HL-60 (cell line): ENCODE measurements around the gene FSTL4.
A peak's percentile ranks its signal among the peaks of the same experiment; 100 is the strongest.

Experiments used
- DNase-seq, 2 experiments: peaks; one replicate each; pipeline ENCODE4 v3.0.0-alpha.2; 2010 to 2020; ENCODE audit warnings: low read depth in 1 of 2, low spot score in 1 of 2
- H3K27ac ChIP-seq: fragments of 250-450 bp; sonication (Bioruptor Pico); replicated peaks from 2 replicates; pipeline ENCODE4 v1.5.1; 2020; ENCODE audit warnings: mild to moderate bottlenecking, moderate library complexity
- H3K27me3 ChIP-seq: fragments of 250-450 bp; sonication (Bioruptor Pico); 2 replicates; pipeline ENCODE4 v1.5.1; 2021; ENCODE audit warnings: mild to moderate bottlenecking, moderate library complexity; ENCODE audit not compliant: insufficient read depth, poor library complexity, severe bottlenecking
- H3K4me3 ChIP-seq: replicated peaks from 2 replicates; pipeline ENCODE4 v1.5.1; 2011; ENCODE audit warnings: mild to moderate bottlenecking, control low read depth, low read length; ENCODE audit not compliant: insufficient read depth
- CTCF ChIP-seq: IDR thresholded peaks from one replicate; pipeline ENCODE4 v1.5.1; 2011; ENCODE audit warnings: low read length, control low read depth, inconsistent platforms; ENCODE audit not compliant: insufficient read depth
- GABPA ChIP-seq: IDR thresholded peaks from 2 replicates; pipeline ENCODE4 v1.6.1; 2012; ENCODE audit warnings: low read depth
- POLR2AphosphoS5 ChIP-seq: IDR thresholded peaks from 2 replicates; pipeline ENCODE4 v1.6.1; 2012; ENCODE audit warnings: low read depth
- REST ChIP-seq: IDR thresholded peaks from 2 replicates; pipeline ENCODE4 v1.6.1; 2012; ENCODE audit warnings: low read depth; ENCODE audit not compliant: insufficient replicate concordance
- SPI1 ChIP-seq: IDR thresholded peaks from 2 replicates; pipeline ENCODE4 v1.6.1; 2012; ENCODE audit warnings: low read depth, mild to moderate bottlenecking, borderline replicate concordance

Gene FSTL4

DNA sequence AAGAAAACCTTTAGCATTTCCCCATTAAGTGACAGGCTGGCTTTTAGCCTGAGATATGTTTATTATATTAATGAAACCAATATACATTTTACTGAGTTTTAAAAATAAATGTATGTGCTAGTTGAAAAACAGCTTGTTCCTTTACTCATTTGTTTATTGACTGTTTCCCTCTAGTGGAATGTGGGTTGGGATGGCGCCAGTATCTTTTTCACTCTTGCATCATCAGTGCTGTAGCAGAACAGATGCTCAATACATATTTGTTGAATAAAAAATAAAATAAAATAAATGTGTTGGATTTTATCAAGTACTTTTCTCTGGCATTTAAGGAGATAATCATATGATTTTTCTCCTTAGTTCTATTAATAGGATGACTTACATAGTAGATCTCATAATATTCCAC, 43.0 kb downstream of the FSTL4 start:
- TF ChIP-seq SPI1: no peak
- no peak for TF ChIP-seq REST
- TF ChIP-seq POLR2AphosphoS5: no peak
- no peak for TF ChIP-seq CTCF
- no peak for TF ChIP-seq GABPA
- no peak for DNase-seq
- Histone ChIP-seq H3K27me3 (no peaks in the 10 kb centered on the region), H3K4me3 (no peak overlapping the region), H3K27ac (no peak overlapping the region)

DNA sequence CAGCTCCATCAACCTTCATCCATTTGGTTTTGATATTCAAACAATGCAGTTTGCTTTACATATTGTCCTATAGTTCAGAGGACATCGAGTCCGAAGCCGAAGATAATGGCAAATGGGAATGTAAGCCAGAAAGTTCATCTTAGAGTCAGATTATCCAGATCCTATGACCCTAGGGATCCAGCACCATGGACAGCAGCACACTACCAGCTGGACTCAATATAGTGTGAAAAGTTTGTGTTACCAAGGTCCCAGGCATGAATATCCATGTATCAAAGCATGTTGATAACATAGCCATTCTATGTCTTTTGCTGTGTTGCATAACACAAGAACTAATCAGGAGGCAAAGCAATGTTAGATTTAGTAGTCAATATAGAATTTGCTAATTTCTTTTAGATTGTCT, 46.3 kb downstream of the FSTL4 start:
- no peak overlapping the region for H3K4me3 ChIP-seq
- H3K27me3 ChIP-seq: no peaks in the 10 kb centered on the region
- TF ChIP-seq GABPA (no peak), REST (peak; percentile 96)
- H3K27ac ChIP-seq: no peak overlapping the region
- no peak for DNase-seq

DNA sequence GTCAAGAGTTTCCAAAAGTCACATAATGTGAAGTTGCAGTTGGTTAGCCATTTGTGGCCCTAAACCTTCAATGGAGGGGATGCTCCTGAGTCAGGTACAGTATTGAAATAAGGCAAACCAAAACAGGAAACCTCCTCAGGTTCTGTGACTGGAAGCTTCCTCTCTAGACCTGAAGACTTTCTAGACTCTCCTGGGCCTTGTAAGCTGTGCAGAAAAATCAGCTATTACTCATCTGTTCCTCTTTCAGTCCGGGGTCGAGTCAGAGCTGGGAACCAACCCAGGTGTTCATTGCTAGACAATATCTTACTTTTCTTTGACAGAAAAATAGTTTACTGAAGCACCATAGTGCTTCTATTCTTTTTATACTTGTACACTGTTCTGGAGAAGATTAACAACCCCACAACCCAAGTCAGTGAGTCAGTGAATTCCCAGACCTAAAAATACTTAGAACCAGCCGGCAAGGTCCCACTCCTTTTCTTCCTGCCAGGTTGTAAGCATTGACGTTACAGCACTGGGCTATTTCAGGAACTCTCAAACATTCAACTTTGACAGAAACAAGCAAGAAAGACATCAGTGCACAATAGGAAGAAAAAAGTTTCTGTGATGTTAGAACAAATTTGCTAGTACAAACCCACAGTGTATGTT, 47.3 kb downstream of the FSTL4 start:
- no peak for DNase-seq
- no peak overlapping the region for H3K4me3 ChIP-seq
- TF ChIP-seq GABPA (no peak), CTCF (no peak), POLR2AphosphoS5 (no peak), REST (no peak), SPI1 (no peak)

More for the DNA sequence above, 47.3 kb downstream of the FSTL4 start:
- Histone ChIP-seq H3K27ac (no peak overlapping the region), H3K27me3 (no peaks in the 10 kb centered on the region)
